ENCODE data around the gene MB21D2.
A peak's percentile ranks its signal among the peaks of the same experiment; 100 is the strongest.

Gene MB21D2

DNA sequence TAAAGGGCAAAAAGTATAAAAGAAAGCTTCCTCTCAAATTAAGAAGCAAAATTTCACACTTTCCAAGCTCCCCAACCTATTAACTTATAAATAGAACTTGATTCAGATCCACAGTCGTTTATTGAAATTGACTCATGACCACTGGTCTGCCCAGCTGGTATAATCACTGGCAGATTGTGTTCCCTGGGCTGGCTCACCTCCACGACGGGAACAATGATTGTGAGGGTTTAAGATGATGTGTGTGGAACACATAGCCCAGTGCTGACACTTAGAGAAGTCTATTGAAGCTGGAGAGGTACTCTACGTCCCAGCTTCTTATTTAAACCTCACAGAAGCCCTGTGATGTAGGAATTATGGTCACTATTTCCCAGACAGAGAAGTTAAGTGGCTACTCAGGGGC is 90.4 kb downstream of the MB21D2 start:
- H3K4me3 ChIP-seq (ENCODE audit: low read depth, low read length) = no peak overlapping the region
- in situ Hi-C loops (cut with HindIII; ENCODE audit: low pct_ligation_motif_present, low sequenced_read_pairs) = no loop called here
- TF ChIP-seq, protein P1, sequence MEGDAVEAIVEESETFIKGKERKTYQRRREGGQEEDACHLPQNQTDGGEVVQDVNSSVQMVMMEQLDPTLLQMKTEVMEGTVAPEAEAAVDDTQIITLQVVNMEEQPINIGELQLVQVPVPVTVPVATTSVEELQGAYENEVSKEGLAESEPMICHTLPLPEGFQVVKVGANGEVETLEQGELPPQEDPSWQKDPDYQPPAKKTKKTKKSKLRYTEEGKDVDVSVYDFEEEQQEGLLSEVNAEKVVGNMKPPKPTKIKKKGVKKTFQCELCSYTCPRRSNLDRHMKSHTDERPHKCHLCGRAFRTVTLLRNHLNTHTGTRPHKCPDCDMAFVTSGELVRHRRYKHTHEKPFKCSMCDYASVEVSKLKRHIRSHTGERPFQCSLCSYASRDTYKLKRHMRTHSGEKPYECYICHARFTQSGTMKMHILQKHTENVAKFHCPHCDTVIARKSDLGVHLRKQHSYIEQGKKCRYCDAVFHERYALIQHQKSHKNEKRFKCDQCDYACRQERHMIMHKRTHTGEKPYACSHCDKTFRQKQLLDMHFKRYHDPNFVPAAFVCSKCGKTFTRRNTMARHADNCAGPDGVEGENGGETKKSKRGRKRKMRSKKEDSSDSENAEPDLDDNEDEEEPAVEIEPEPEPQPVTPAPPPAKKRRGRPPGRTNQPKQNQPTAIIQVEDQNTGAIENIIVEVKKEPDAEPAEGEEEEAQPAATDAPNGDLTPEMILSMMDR (IDR thresholded peaks at IDR 0.05; ENCODE audit: low read depth, low read length, missing control alignments) = no peak
- H3K27ac ChIP-seq = no peak overlapping the region
- no peaks in the 10 kb centered on the region for H3K27me3 ChIP-seq (replicated peaks)
- DNase-seq = no peak
- H3K36me3 ChIP-seq (replicated peaks) = no peaks in the 10 kb centered on the region

- no peak overlapping the region for H3K27ac ChIP-seq
- H3K27me3 ChIP-seq (replicated peaks) = no peaks in the 10 kb centered on the region
- H3K4me3 ChIP-seq (ENCODE audit: low read depth, low read length) = no peak overlapping the region
- in situ Hi-C loops (cut with HindIII; ENCODE audit: low pct_ligation_motif_present, low sequenced_read_pairs) = no loop called here
- TF ChIP-seq, protein P1 (IDR thresholded peaks at IDR 0.05; ENCODE audit: low read depth, low read length, missing control alignments) = no peak
- no peak for DNase-seq
- H3K36me3 ChIP-seq (replicated peaks) = no peaks in the 10 kb centered on the region
Observed at GRCh38 chr3:192826214-192827006, 91.2 kb downstream of the MB21D2 start.

DNA sequence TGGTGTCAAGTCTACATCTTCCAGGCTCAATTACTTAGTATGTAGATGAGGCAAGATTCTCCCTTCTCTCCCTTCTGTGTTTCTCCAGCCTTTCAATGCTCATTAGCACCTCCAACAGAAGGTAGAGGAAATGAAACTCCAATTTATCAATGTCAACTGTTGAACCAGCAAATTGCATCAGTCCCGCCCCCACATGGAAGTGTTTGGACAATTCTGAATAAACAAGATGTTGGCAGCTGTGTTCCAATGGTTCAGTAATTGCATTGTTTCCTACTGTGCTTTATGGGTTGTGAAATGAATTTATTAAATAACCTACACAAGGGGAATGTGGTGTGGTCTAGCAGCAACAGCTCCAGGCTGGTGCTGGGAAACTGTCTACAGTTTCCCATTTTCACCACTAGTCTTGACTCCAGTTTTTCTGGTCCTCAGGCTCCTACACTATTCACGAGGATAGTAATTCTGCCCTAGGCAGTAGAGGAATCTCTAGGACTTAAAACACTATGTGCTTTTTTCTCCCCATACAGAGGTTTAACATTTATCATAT is 91.9 kb downstream of the MB21D2 start:
- H3K27ac ChIP-seq = no peak overlapping the region
- H3K36me3 ChIP-seq (replicated peaks) = no peaks in the 10 kb centered on the region
- DNase-seq = no peak
- no peak overlapping the region for H3K4me3 ChIP-seq (ENCODE audit: low read depth, low read length)
- TF ChIP-seq, protein P1 (IDR thresholded peaks at IDR 0.05; ENCODE audit: low read depth, low read length, missing control alignments) = peak; percentile 27
- H3K27me3 ChIP-seq (replicated peaks) = no peaks in the 10 kb centered on the region
- in situ Hi-C loops (cut with HindIII; ENCODE audit: low pct_ligation_motif_present, low sequenced_read_pairs) = no loop called here

DNA sequence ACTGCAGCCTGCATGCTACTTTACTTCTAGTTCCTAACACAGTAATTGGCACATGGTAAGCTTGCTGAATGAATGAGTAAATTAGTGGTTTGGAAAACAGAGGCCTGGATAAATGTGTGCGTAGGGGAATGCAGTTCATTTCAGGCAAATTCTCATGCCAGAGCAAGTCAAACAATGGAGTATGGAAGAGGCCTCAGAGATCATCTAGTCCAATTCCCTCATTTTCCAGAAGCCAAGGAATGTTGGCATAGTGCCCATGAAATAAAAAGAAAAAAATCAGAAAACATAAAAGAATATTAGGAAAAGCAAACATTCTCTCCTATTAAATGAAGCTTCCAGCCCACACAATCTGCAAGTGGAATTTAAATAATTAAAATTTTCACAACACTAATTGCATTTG is 92.4 kb downstream of the MB21D2 start:
- DNase-seq = no peak
- Histone ChIP-seq H3K27ac (no peak overlapping the region), H3K36me3 (replicated peaks) (no peaks in the 10 kb centered on the region), H3K27me3 (replicated peaks) (no peaks in the 10 kb centered on the region), H3K4me3 (ENCODE audit: low read depth, low read length) (no peak overlapping the region)
- TF ChIP-seq, protein P1 (IDR thresholded peaks at IDR 0.05; ENCODE audit: low read depth, low read length, missing control alignments) = no peak
- in situ Hi-C loops (cut with HindIII; ENCODE audit: low pct_ligation_motif_present, low sequenced_read_pairs) = no loop called here

GRCh38 chr3:192824313-192824712 is 93.3 kb downstream of the MB21D2 start:
- no peak overlapping the region for H3K4me3 ChIP-seq (ENCODE audit: low read depth, low read length)
- DNase-seq = no peak
- H3K27ac ChIP-seq = no peak overlapping the region
- in situ Hi-C loops (cut with HindIII; ENCODE audit: low pct_ligation_motif_present, low sequenced_read_pairs) = loop anchor here (25.0 kb wide), 2 partner anchors 213 to 763 kb away; partner anchors contain the start of gene OPA1
- TF ChIP-seq, protein P1 (IDR thresholded peaks at IDR 0.05; ENCODE audit: low read depth, low read length, missing control alignments) = no peak
- H3K27me3 ChIP-seq (replicated peaks) = no peaks in the 10 kb centered on the region
- H3K36me3 ChIP-seq (replicated peaks) = no peaks in the 10 kb centered on the region

All from brain microvascular endothelial cell (primary cell).